ENCODE results near the gene PLXNA2.

Gene PLXNA2

DNA sequence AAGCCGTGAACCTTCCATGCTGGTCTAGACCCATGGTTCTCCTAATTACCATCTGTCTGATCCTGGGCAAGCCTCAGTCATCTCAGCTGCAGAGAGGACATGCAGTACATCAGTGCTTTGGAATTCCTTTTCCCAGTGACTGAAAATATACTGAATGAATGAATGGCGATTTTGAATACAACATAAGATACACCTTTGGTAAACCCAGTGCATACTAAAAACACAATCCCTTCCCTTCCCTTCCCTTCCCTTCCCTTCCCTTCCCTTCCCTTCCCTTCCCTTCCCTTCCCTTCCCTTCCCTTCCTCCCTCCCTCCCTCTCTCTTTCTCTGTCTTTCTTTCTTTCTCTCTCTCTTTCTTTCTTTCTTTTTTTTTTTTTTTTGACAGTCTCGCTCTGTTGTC is 21.3 kb upstream of the PLXNA2 start:
- DNase-seq: no peak

DNA sequence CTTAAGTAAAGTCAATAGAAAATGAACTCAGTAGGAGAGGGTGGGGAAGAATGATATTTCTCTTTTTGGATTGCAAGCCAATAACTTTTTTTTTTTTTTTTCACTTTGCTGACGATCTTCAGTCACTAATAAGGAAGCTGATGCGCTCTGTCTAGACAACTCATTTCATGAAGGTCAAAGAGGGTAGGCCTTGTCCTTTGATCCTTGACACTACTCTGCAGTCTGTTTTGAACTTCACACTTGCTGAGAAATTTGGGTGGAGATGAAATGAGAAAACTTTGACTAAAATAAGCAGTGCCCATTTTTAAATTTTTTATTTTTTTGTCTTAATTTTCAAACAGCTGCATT is 20.9 kb upstream of the PLXNA2 start:
- no peak for DNase-seq

DNA sequence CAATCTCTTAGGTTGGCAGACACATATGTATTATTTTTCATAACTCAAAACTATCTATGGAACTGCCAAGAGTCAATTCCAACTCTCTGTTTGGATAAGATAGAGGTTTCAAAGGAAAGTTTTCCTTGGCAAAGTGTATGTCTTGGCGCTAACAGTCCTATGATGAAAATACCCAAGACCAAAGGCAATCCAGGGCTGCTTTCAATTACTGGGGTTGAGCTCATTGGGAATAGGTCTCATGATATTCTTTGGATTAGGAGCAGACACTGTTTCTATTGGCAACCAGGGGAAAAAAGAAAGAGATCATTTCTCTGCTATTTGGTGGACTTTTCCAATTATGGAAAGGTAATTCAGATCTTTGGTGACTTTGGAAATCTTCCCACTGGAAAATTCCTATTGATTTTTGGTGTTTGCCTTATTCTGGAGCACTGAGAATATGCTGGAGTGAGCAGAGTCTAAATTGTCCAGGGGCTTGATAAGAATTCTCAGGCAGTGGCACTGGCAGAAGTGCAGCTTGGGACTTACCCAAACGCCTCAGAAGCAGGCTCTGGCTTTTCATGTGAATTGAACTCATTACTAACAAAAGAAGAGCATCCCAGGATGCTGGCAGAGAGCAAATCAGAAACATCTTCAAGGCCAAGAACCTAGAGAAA is 20.4 kb upstream of the PLXNA2 start:
- no peak for DNase-seq

DNA sequence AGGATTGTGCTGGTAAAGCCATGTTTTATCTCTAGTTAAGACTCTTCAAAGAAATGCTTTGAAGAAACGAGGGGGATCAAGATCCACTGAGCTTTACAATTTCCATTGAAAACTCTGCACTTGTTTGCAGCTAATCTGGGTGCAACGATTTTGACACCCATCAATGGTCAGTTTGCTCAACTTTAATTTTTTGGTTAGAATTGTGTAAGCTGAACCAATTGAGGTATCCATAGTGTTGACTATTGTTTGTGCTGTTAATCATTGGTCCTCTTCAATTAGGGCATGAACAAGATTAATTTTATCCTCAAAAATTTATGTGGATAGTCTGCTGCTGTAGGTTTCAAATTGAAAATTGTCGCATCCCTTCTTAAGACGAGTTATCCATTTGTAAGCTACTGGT is 17.7 kb upstream of the PLXNA2 start:
- DNase-seq: no peak

DNA sequence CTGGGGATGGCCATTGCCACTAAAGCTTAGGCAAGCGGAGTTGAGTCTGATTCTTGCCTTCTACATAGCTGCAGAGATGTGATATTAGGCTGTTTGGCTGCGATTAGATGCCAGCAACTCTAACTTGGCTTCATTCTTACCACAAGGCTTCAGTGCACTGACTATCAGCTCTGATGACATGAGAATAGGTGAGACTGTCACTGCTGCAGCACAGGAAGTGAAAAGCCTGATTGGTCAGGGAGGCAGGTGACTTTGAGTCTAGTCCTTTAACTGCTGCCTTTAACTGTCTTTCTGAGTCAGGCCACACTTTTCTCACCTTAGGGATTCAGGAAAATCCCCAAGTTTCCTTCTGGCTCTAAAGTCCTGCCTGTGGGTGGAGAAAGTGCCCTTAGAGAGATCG is 14.1 kb upstream of the PLXNA2 start:
- no peak for DNase-seq

DNA sequence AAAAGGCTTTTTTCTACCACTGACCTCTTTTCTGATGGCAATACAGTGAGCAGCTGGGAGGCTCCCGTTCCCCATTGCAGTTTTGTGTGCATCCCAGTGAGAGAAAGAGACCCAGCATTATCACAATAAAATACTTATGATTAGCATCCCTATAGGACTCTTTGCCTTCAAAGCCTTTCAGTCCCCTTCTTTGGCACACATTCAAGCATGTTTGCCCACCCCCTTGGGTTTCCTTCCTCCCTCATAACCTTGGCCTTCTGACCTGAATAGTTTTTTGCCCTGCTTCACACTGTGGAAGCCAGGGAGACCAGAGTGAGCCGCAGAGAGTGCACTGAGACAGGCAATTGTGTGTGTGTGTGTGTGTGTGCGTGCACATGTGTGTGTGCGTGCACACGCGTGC is 13.2 kb upstream of the PLXNA2 start:
- DNase-seq: no peak

DNA sequence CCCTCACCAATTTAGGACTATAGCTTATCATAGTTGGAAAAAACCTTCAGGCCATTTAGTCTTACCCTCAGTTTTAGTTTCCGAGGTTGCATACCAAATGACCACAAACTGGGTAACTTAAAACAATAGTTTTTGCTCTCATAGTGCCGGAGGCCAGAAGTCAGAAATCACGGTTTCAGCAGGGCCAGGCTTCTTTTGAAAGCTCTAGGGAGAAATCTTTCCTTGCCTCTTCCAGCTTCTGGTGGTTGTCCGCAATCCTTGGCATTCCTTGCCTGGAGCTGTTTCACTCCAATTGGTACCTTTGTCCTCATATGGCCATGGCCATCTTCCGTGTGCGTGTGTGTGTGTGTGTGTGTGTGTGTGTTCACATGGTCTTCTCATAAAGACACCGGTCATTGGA is 12.4 kb upstream of the PLXNA2 start:
- no peak for DNase-seq

DNA sequence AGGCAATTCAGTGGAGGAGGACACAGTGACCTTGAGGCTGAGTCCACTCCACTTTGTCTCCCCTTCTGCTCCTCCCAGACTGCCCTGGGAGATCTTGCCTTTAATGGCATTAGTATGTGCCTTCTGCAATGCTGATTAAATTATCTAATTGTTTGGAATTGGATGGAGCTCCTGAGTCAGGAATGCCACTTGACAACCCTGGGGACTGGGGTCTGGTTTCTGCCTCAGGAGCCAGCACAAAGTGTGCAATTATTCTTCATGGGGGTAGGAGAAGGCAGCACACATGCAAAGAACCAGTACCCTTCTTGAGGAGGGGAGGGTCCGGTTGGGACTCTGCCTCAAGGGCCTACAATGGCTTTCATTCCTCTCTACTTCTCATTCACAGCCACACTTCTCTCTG is 11.9 kb upstream of the PLXNA2 start:
- no peak for DNase-seq

DNA sequence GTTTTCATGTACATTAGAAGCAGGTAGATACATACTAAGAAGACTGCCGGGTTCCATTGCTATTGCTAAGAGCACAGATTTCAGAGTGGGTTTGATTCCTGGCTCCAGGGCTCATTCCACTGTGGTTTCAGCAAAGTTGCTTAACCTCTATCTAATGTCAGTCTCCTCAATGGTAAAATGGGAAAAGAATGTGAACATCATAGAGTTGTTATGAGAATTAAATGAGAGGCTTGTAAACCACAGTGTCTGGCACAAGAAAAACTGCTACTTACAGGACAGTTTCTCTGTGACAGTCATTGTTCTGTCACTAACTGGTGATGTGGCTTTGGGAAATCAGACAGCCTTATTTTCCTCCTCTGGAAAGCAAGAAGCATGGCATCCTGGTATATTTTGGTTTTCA is 10.7 kb upstream of the PLXNA2 start:
- DNase-seq: no peak

DNA sequence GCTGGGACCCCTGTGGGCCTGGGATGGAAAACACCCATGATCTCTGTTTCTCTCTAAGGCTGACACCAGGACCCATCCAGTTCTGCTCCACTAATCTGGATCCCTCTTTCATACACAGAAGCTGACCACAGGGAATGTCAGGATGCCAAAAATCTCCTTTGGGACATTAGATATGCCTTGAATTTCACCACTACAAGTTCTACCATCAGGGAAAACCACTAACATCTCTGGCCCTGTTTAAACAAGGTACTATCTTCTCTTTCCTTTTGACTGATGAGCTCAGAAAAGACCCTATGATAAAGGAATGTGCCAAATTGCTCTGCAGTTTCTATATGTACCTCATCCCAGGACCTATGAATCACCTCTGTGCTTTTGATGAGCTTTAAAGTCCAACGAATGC is 10.2 kb upstream of the PLXNA2 start:
- DNase-seq: no peak

DNA sequence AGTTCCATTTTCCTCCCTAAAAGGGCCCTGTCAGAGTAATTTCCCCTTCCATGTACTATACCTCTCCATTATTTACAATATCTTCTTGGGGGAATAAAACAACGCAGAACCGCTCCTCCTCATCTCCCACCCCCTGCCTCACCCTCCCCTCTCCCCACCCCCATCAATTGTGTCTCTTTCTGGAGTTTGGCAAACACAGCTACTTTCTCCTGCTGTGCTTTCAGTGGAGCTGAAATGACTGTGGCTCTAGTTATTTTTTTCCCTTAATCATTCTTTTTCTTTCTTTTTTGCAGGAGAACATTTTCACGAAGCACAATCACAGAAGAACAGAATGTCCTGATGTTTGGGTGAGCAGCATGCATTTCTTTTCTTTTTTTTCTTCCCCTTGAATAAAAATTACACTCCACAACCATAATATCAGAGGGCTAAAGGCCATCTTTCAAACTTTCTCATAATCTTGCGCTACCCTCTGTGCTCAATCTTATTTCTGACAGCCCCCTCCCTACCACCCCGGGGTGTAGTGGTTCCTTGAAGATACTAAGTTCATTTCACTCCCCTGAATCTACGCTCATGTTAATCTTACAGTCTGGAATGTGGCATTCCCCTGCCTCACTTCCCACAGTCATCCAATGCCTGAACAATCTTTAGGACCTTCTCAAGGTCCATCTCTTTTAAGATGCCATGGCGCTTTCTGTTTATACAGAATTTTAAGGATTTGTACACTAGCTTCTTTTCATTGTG is 8.8 kb upstream of the PLXNA2 start:
- no peak for DNase-seq

DNA sequence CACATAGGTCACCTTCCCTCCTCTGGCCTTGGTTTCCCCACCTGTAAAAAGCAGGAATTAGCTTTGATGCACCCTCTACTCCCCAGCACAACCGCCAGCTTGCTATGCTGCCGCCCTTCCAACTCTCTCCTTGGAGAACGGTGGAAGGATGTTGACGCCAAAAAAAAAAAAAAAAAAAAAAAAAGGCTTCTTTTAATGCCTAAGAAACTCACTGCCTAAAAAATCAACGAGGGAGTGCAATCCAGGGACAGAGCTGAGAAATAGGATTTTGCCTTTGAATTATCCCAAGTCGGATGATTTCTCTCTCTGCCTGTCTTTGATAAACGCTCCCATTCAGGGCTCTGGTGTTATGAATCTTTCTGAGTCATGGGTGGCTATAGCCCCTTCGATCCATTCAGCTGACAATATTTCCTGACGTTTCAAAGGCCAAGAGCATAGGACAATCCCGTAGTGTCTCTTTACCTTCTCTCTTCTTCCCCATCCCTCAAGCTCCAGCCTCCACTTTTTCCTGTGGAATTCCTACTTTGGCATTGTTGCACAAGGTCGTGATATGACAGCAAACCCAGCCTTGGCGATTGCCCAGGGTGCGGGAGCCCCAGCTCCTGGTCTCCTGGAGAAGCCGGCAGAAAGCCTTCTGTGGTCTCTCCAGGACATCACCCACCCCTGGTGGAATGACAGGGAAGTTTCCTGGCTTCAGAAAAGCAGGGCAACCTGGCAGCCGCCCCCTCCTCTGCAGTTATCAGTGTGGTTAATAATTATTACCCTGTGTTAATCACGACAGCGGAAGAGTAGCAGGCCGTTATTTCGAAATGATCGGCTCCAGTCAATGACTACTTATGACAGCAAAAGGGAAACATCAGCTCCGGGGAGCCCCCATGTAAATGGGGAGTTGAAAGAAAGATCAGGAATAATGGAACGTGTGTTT is 8.0 kb upstream of the PLXNA2 start:
- no peak for DNase-seq

DNA sequence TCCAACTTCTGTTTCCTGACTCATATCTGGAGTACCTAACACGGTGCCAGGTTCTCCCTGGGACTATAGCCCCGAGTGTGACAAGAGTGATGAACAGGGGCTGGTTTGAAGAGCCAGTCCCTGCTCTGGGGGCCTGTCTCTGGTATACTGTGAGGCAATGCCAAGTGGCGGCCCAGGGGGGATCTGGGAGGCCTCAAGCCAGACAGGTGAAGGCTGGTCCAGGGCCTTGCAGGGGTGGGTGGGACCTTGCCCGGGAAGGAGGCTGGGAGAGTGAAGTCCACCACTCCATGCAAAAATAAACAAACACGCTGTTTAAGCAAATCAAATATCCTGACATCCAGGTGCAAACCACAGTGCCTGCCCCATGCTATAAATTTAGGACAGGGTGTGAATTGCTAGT is 6.8 kb upstream of the PLXNA2 start:
- DNase-seq: no peak

DNA sequence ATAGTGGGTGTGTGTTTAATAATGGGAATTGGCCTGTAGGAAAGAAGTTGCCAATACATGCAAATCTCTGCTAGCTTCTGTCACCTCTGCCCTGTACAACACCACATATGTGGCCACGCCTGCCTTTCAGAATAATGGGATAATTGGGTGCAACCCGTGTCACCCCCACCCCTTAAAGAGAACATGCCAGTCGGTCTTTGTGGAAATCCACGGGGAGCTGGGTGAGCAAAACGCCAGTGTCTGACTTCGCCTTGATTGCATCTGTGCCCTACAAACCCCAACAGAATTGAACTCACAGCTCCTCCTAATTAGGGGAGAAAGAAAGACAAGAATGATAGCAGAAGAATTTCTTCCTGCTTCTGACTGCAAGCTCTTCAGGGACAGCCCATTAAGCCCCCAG is 6.4 kb upstream of the PLXNA2 start:
- DNase-seq: no peak

DNA sequence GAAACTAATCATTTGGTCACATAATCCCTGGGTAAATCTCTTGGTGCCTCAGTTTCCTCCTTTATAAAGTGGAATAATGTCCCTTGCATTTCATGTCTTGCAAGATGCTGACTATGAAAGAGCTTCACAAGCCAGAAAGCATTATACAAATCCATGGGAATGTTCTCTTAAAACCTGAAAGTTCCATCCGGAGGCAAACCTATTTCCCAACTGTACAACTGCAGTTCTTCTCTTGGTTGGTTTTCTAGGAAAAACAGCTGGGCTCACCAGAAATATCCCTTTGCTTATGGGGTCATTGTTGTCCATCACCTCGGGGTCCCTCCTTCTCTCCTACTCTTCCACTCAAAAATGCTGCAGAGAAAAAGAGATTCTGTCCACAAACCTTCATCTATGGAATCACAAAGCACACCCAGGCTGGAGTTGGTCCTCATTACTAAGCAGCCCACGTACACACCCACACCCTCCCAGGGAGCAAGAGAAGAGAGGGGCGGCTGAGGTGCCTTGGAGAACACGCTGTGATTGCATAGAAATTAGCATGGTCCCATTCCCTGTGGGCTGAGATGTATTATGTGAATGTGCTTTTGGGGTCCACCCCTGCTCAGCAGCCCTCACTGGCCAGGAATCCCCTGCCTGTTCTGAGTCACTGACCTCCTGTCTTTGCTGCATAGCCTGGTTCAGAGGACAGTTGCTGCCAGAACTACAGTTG is 5.0 kb upstream of the PLXNA2 start:
- DNase-seq: no peak

DNA sequence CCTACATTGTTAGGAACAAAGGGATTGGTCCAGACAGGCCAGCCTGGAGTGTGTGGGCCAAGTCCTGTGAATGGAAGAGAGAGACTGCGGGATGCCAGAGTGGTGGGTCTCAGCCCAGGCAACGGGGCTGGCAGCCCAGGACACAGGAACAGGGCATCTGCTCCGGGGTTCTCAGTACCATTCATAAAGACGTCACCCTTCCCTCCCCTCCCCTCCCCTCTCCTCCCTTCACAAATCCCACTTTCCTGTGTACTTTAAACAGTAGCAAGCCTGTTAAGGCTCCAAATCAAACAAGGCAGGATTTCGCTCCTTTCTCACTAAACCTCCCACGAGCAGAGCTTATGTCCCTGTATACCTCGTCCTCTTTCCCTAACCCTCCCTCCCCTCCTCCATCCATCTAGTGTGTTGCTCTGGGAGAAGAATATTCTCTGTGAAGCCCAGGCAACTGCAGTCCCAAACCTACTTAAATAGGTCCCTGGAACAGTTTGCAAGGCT is 4.2 kb upstream of the PLXNA2 start:
- no peak for DNase-seq

DNA sequence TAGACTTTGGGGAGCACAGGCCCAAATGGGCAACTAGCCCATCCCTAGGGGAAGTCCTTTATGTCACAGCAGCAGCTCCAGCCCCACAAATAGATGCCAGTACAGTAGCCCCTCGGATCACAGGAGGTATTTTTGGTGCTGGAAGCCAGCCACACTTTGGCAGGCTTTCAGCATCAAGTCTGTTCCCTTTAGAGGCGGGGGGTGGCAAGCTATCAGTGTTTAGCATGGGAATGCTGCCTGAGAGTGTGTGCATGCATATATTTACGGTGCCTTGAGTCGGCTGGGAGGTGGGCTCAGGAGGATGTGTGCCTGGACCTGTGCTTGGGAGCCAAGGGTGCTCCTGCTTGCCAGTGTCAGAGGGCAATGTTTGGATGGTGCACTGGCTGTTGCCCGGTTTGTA is 3.5 kb upstream of the PLXNA2 start:
- no peak for DNase-seq

DNA sequence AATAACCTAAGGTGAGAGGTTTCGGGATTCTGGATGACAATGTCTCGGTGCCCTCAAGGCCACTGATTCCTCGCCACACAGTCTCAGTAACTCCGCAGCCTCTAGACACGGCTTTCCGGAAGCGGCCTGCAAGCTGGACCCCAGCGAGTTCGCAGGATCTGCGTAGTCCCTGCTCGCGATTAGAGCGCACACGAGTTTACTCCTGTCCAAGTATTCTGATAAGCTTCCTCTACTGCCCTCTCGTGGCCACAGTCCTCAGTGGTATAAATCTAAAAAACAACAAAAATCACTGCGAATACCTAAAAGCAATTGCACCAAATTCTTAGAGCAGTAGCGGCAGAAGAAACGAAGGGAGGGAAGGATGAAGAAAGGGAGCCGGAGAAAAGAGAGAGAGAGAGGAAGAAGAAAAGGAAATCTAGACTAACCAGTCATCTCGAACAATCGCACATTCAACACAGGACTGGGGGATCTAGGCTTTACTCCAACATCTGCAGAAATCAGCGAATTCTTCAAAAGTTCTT is 1.1 kb upstream of the PLXNA2 start:
- DNase-seq: peak; percentile 55 to 58

DNA sequence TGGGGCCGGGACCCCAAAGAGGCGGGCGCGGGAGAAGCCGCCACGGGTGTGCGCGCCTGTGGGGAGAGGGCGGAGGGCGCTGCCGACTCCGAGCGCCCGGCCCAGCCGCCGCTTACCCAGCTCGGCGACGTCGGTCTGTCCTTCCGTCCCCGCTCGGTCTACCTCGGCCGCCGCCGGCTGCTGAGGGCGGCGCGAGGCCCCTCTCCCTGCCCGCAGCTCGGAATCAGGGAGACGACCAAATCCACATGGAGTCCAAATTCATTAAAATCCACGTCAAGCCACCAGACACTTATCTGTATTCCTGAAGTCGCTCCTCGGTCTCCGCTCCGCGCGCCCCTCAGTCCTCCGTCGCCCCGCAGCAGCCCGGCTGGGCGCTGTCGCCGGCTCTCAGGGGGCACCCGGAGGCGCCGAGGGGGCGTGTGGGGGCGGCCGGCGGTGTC is 637 bp downstream of the PLXNA2 start:
- no peak for DNase-seq

DNA sequence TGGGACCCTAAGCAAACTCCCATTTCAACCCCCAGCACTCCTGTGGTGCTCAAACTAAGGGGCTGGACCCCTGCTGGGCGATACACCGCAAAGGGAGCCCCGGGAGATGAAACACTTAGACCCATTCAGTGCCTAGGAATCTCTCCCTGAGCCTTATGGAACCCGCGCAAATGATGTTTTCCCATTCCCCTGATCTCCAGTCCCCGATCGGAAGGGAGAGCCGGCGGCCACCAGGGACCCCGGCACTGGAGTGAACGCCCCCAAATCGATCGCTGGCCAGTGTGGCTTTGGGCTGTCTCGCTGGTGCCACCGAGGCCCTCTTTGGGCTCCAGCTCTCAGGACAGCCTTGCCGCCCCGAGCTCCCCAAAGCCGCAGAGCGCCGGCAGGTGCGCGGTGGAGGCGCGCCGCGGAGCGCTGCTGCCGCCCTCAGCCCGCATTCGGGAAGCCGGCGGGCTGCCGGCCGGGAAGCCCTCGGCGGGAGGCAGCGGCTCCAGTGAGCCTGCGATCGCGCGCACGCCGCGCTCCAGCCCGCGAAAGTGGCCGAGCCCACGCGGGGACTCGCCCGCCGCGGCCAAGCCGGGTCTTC is 1.1 kb downstream of the PLXNA2 start:
- no peak for DNase-seq

DNA sequence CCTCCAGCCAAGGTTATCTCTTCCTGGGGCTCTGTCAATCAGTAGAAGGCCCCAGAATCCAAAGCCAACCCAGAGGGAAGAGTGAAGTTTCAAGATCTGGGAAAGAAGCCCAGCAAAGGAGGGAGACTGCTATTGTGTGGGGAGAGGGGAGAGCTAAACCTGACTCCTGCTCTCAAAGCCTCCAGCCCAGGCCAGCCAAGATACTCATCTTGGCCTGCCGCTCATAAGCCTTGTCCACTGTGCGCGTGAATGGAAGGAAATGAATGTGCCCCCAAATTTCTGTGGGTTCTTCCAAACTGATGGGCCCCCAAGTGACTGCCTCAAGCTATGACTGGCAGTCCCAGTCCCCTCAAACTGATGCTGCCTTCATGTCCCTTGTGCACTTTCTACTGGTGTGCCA is 2.0 kb downstream of the PLXNA2 start:
- DNase-seq: no peak

DNA sequence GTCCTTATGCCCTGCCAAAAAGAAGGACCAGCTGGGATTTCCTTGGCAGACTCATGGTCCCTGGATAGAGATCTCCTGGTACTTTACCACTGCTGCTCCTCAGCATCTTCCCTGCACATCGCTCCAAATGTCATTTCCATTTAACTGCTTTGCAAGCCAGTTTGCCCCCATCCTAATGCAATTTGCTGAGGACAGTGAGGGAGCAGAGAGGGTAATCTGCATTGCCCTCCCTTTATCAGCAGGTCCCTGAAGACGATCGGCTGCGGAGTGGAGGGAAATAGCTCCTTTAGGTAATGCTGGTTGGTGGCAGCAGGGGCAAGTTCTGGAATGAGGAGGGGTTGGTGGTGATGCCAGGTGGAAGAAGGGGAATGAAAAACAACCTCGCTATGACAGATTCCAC is 2.7 kb downstream of the PLXNA2 start:
- DNase-seq: no peak
